HepG2 (cell line): ENCODE data around the gene PCNX1. TPM values are rescaled to one million over a fixed set of nuclear protein-coding genes. Genes with fewer than 3 reads are reported as not detected.

Source experiments
- ATAC-seq: fragments of 200-7000 bp; cut with Tn5 transposase; 3 replicates; pipeline ENCODE4 v1.9.1; 2020; ENCODE audit warnings: mild to moderate bottlenecking, moderate library complexity
- BruUV-seq: library from RNA; stranded (reverse); fragments of 400-500 nt; replicated peaks from 2 replicates; lab custom pipeline; 2021; lab: Mats Ljungman, UMichigan
- CTCF ChIA-PET: fragments of 300-600 bp; formaldehyde crosslinking; extraction: SDS; loops from one replicate; lab custom pipeline; 2021; ENCODE audit warnings: low total read pairs, inconsistent platforms, low intra/inter-chr PET ratio; lab: Yijun Ruan, JAX
- POLR2A ChIA-PET: fragments of 350-600 bp; sonication (Branson Sonifier 250); formaldehyde crosslinking; loops from one replicate; lab custom pipeline; 2020; ENCODE audit warnings: antibody characterized with exemption, inconsistent platforms; lab: Yijun Ruan, JAX
- DNase-seq: peaks from one replicate; pipeline ENCODE4 v3.0.0-alpha.2; 2015; ENCODE audit warnings: low spot score
- FAIRE-seq: peaks from 3 replicates; lab custom pipeline; 2011; peaks lifted over from hg19 to GRCh38; lab: Jason Lieb, UNC
- H2AFZ ChIP-seq: one replicate; pipeline ENCODE4 v1.6.1; 2011; ENCODE audit warnings: low read length, inconsistent platforms
- H3K27ac ChIP-seq: fragments of 300-600 bp; 3 replicates; pipeline ENCODE4 v1.8.0; 2011; ENCODE audit warnings: mixed run types, mild to moderate bottlenecking, mixed read lengths, low read length, inconsistent platforms; ENCODE audit not compliant: insufficient read depth; ENCODE audit errors: extremely low read length
- H3K27me3 ChIP-seq, 2 experiments: fragments of 200-600 bp in 1 of 2; 2 replicates in 1 of 2; 3 replicates in 1 of 2; pipeline versions ENCODE4 v1.6.0 to v1.8.0; 2011; ENCODE audit warnings: low read length in 2 of 2, mild to moderate bottlenecking in 2 of 2, moderate library complexity in 2 of 2, inconsistent platforms in 1 of 2; ENCODE audit not compliant: insufficient read depth in 2 of 2, control insufficient read depth in 1 of 2
- H3K36me3 ChIP-seq, 2 experiments: fragments of 200-600 bp in 1 of 2; replicated peaks in 1 of 2; 2 replicates in 1 of 2; 3 replicates in 1 of 2; pipeline versions ENCODE4 v1.5.1 to v1.8.0; 2011; ENCODE audit warnings: low read length in 2 of 2, inconsistent platforms in 1 of 2; ENCODE audit not compliant: insufficient read depth in 2 of 2, control insufficient read depth in 1 of 2
- H3K4me1 ChIP-seq: 2 replicates; pipeline ENCODE4 v1.5.1; 2012; ENCODE audit warnings: low read length, inconsistent platforms; ENCODE audit not compliant: insufficient read depth
- H3K4me2 ChIP-seq: 2 replicates; pipeline ENCODE4 v1.6.0; 2011; ENCODE audit warnings: low read depth, low read length, inconsistent platforms
- H3K4me3 ChIP-seq, 3 experiments: fragments of 200-600 bp in 1 of 3; sonication (generic), shearing (Covaris generic) in 1 of 3; replicated peaks in 1 of 3; 2 replicates each; pipeline ENCODE4 v1.5.1; 2011 to 2016; ENCODE audit warnings: low read length in 3 of 3, inconsistent platforms in 2 of 3, low read depth in 2 of 3, mild to moderate bottlenecking in 2 of 3, control low read depth in 1 of 3, mixed read lengths in 1 of 3; ENCODE audit not compliant: insufficient read depth in 1 of 3
- H3K79me2 ChIP-seq: one replicate; pipeline ENCODE4 v1.6.1; 2011; ENCODE audit warnings: low read length, inconsistent platforms; ENCODE audit not compliant: insufficient read depth
- H3K9ac ChIP-seq: 2 replicates; pipeline ENCODE4 v1.6.0; 2011; ENCODE audit warnings: mild to moderate bottlenecking, low read depth, low read length, inconsistent platforms; ENCODE audit not compliant: insufficient read depth
- H3K9me3 ChIP-seq: 2 replicates; pipeline ENCODE4 v1.5.1; 2012; ENCODE audit warnings: mild to moderate bottlenecking, low read length
- H4K20me1 ChIP-seq: 2 replicates; pipeline ENCODE4 v1.6.0; 2011; ENCODE audit warnings: inconsistent platforms, mild to moderate bottlenecking, low read length, moderate library complexity; ENCODE audit not compliant: insufficient read depth
- AHR ChIP-seq: IDR thresholded peaks from 2 replicates; pipeline ENCODE4 v1.6.1; 2018; ENCODE audit warnings: missing genetic modification reagents, missing compliant biosample characterization
- DR1 ChIP-seq: sonication (generic); formaldehyde crosslinking; IDR thresholded peaks from 2 replicates; pipeline ENCODE4 v1.8.0; 2021; ENCODE audit warnings: mild to moderate bottlenecking, missing genetic modification reagents, inconsistent platforms
- FOXM1 ChIP-seq: sonication (generic); formaldehyde crosslinking; IDR thresholded peaks from 2 replicates; pipeline ENCODE4 v1.5.0; 2020; ENCODE audit warnings: missing genetic modification reagents
- FUBP1 ChIP-seq: sonication (generic); formaldehyde crosslinking; IDR thresholded peaks from 2 replicates; pipeline ENCODE4 v1.5.1; 2020; ENCODE audit warnings: missing genetic modification reagents, mild to moderate bottlenecking, borderline replicate concordance
- KMT2A ChIP-seq: sonication (generic); formaldehyde crosslinking; IDR thresholded peaks from 2 replicates; pipeline ENCODE4 v1.4.0; 2020; ENCODE audit warnings: missing genetic modification reagents
- POGZ ChIP-seq: sonication (generic); formaldehyde crosslinking; IDR thresholded peaks from 2 replicates; pipeline ENCODE4 v1.4.0; 2020; ENCODE audit warnings: mild to moderate bottlenecking, missing genetic modification reagents
- SNAPC2 ChIP-seq: sonication (generic); formaldehyde crosslinking; IDR thresholded peaks from 2 replicates; pipeline ENCODE4 v1.8.1; 2022; ENCODE audit warnings: mild to moderate bottlenecking, missing genetic modification reagents
- SUZ12 ChIP-seq: fragments of 150-350 bp; IDR thresholded peaks from 2 replicates; pipeline ENCODE4 v1.6.1; 2014; ENCODE audit warnings: low read depth, low read length
- TEAD2 ChIP-seq: sonication (generic); formaldehyde crosslinking; IDR thresholded peaks from 2 replicates; pipeline ENCODE4 v1.9.0; 2021; ENCODE audit warnings: missing genetic modification reagents
- THAP8 ChIP-seq: sonication (generic); formaldehyde crosslinking; IDR thresholded peaks from 2 replicates; pipeline ENCODE4 v1.5.1; 2020; ENCODE audit warnings: missing genetic modification reagents, mild to moderate bottlenecking, borderline replicate concordance
- ZNF235 ChIP-seq: sonication (generic); formaldehyde crosslinking; IDR thresholded peaks from 2 replicates; pipeline ENCODE4 v1.8.1; 2023; ENCODE audit warnings: mild to moderate bottlenecking, missing genetic modification reagents, borderline replicate concordance
- ZNF333 ChIP-seq: sonication (generic); formaldehyde crosslinking; IDR thresholded peaks from 2 replicates; pipeline ENCODE4 v1.4.0; 2020; ENCODE audit warnings: mild to moderate bottlenecking, missing genetic modification reagents, borderline replicate concordance
- ZNF367 ChIP-seq: sonication (generic); formaldehyde crosslinking; IDR thresholded peaks from 2 replicates; pipeline ENCODE4 v1.4.0; 2020; ENCODE audit warnings: missing genetic modification reagents, borderline replicate concordance
- ZNF383 ChIP-seq: sonication (generic); formaldehyde crosslinking; IDR thresholded peaks from 2 replicates; pipeline ENCODE4 v1.4.0; 2020; ENCODE audit warnings: missing genetic modification reagents, mild to moderate bottlenecking, borderline replicate concordance
- ZNF614 ChIP-seq: IDR thresholded peaks from 2 replicates; pipeline ENCODE4 v1.6.1; 2018; ENCODE audit warnings: missing biosample characterization, missing genetic modification reagents, inconsistent platforms, borderline replicate concordance
- ZNF770 ChIP-seq: sonication (generic); formaldehyde crosslinking; IDR thresholded peaks from 2 replicates; pipeline ENCODE4 v1.5.0; 2020; ENCODE audit warnings: mild to moderate bottlenecking, missing genetic modification reagents
- WGBS: methylation state at CpG from one replicate; pipeline ENCODE4 v1.1.6; 2017; ENCODE audit warnings: low lambda C conversion rate; 5-methylcytosine and 5-hydroxymethylcytosine counted together
- in situ Hi-C: cut with HindIII; loops from 2 replicates; pipeline ENCODE4 v1.10.0; 2017; ENCODE audit warnings: low pct_unique_long_range_greater_than_20kb; ENCODE audit not compliant: extremely low pct_ligation_motif_present
- intact Hi-C: fragments of 100-400 bp; cut with micrococcal nuclease; formaldehyde crosslinking; loops from one replicate; pipeline ENCODE4 v1.10.0; 2022; ENCODE audit not compliant: unreplicated experiment
- polyA plus RNA-seq, 8 experiments: library from polyadenylated mRNA; depleted of rRNA in 3 of 8; stranded (reverse) in 7 of 8; unstranded in 1 of 8; fragments of >200 nt; fragmentation: Illumina TruSeq in 4 of 8; extraction: Trizol in 4 of 8; gene quantifications; 2 replicates each; pipeline versions ENCODE4 v1.2.1 to v1.2.3, GENCODE V29; 2011 to 2016; ENCODE audit warnings: low read depth in 4 of 8, missing spikeins in 1 of 8, mixed read lengths in 1 of 8; ENCODE audit not compliant: insufficient read depth in 1 of 8
- total RNA-seq, 5 experiments: library from RNA; depleted of rRNA; stranded (reverse); fragments of >200 nt; fragmentation: Illumina TruSeq; extraction: Trizol; gene quantifications; 2 replicates each; pipeline ENCODE4 v1.2.3, GENCODE V29; 2016; ENCODE audit warnings: low read depth in 1 of 5

The PCNX1 gene
- total and polyA plus RNA-seq, 2 of the 13 experiments (the other 11 are each of a cell fraction or from before 2014, with no cell fraction given): 24.9 to 30.3 TPM

GRCh38 chr14:70988452-70988851, 81.2 kb downstream of the PCNX1 start:
- DNase-seq (no peak), ATAC-seq (no peak), FAIRE-seq (no peak)
- Histone ChIP-seq H3K4me3 (no peak overlapping the region), H3K79me2 (no peaks in the 10 kb centered on the region), H4K20me1 (no peaks in the 10 kb centered on the region), H3K4me1 (no peaks in the 10 kb centered on the region), H2AFZ (no peak overlapping the region), H3K9me3 (no peaks in the 10 kb centered on the region), H3K4me2 (no peak overlapping the region), H3K9ac (no peak overlapping the region), H3K36me3 (no peaks in the 10 kb centered on the region), H3K27ac (no peak overlapping the region), H3K27me3 (no peaks in the 10 kb centered on the region)
- POLR2A ChIA-PET: no interaction called here
- intact Hi-C loops: no loop called here
- BruUV-seq: no TSS peak
- CTCF ChIA-PET: no interaction called here
- 98% methylated on average over 10 of the region's 10 CpGs for WGBS
- in situ Hi-C loops: no loop called here
- no peak for TF ChIP-seq FUBP1 (CRISPR knock-in tag)
- no peak for TF ChIP-seq DR1 (CRISPR knock-in tag)
- no peak for TF ChIP-seq ZNF770 (CRISPR knock-in tag)
- no peak for TF ChIP-seq SNAPC2 (CRISPR knock-in tag)
- no peak for TF ChIP-seq FOXM1 (CRISPR knock-in tag)
- no peak for TF ChIP-seq KMT2A (CRISPR knock-in tag)
- no peak for TF ChIP-seq AHR (CRISPR knock-in tag)
- TF ChIP-seq THAP8 (CRISPR knock-in tag): no peak
- TF ChIP-seq TEAD2 (CRISPR knock-in tag): no peak
- TF ChIP-seq SUZ12: no peak
- TF ChIP-seq ZNF367: no peak
- TF ChIP-seq POGZ: no peak
- TF ChIP-seq ZNF333: no peak
- no peak for TF ChIP-seq ZNF235 (CRISPR knock-in tag)
- no peak for TF ChIP-seq ZNF614 (CRISPR knock-in tag)
- no peak for TF ChIP-seq ZNF383 (CRISPR knock-in tag)
